HG02571 (cell line): ENCODE measurements around the gene DHX16.
"Not testable (repeated sequence)": the region's sequence is repeated elsewhere in the genome, so short reads cannot be mapped to it uniquely, and the experiment has no call there.

ENCODE experiments used
- ATAC-seq: cut with Tn5 transposase; IDR thresholded peaks from one replicate; pipeline ENCODE4 v1.9.1; 2021; ENCODE audit warnings: mild to moderate bottlenecking, moderate library complexity; ENCODE audit not compliant: unreplicated experiment

The DHX16 gene

GRCh38 chr6:30679765-30680535, 7.1 kb upstream of the DHX16 start:
- no peak for ATAC-seq

GRCh38 chr6:30678964-30679726, 6.3 kb upstream of the DHX16 start:
- ATAC-seq, result no peak

- no peak for ATAC-seq
Measured at GRCh38 chr6:30676660-30677285, 4.0 kb upstream of the DHX16 start.

DNA sequence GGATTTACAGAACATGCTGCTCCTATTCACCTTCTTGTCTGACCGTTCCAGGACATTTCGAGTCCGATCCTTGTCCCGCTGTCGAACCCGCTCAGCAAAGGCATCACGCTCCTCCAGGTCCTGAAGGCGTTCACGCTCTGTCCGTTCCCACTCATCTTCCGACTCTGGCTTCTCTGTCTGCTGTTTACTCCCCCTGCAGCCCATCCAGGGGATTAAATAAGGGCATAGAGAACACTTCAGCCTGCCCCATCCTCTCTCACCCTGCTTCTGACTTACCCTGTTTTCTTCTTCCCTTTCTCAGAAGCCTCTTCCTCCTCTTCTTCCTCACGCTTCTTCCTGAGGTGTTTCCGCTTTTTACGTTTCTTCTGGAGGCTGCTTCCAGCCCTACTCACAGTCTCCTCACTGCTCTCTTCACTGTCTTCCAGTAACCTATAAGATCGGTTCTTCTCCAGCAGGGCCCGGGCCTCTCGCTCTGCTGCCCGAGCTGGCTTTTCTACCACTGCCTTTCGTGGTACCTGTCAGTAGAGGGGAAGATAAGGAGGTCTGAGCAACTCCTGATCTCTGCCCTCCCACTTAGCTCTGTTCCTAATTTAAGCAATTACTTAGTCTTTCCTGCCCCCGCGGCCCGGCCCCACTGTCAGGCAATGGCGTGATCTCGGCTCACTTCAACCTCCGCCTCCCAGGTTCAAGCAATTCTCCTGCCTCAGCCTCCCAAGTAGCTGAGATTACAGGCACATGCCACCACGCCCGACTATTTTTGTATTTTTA, 1.9 kb downstream of the DHX16 start:
- no peak for ATAC-seq

- ATAC-seq, result not testable (repeated sequence)
Measured at GRCh38 chr6:30666300-30666699, 6.5 kb downstream of the DHX16 start.

DNA sequence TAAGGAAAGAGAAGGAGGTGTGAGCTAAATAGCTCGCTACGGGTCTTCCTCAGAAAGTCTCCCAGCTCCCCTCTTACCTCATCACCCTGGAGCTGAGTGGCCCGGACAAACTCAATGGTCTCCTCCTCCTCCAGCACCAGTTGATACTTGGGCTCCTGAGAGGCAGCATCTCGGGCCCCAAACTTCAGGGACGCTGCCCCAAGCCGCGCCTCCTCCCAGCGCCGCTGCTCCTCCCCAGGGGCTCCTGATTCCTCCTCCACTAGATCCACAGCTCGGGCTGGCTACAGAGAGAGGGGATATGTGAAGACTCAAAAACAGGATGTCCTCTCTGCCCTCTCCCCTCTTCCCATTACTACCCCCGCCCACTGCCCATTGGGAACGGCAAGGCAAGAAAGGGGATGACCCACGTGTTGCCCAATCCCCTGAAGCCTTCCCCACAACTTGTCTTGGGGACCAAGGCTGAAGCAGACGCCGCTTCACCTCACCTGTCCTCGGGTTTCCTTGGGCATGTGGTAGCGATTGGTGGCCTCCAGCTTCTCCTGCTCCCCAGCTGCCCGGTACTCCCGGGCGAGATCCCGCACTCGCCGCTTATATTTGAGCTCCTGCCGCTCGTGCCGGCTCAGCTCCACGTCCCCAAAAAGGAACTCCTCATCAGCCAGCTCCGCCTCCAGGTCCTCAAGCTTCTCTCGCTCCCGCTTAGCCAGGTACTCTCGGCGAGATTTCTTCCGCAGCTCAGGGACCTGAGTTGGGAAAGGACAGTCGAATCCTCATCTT, 7.6 kb downstream of the DHX16 start:
- ATAC-seq, result no peak

- ATAC-seq, result not testable (repeated sequence)
Measured at GRCh38 chr6:30657922-30658321, 14.9 kb downstream of the DHX16 start.

DNA sequence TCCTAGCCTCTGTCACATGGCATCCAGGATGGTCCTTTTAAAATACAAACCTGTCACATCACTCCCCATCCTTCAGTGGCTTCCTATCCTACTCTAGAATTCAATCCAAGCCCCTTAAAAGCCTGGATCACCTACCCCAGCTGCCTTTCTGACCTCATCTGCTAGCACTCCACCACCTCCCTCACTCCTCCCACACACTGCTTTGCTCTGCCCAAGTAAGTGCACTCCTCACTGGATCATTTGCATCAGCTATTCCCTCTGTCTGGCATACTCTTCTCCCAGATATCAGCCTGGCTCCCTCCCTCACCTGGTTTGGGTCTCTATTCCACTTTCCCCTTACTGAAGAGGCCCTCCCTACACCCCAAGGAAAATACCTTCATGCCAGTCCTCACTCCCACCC, 15.4 kb downstream of the DHX16 start:
- ATAC-seq, result no peak

- no peak for ATAC-seq
Measured at GRCh38 chr6:30656513-30656912, 16.3 kb downstream of the DHX16 start.

- ATAC-seq, result no peak
Measured at GRCh38 chr6:30655743-30656094, 17.1 kb downstream of the DHX16 start.

DNA sequence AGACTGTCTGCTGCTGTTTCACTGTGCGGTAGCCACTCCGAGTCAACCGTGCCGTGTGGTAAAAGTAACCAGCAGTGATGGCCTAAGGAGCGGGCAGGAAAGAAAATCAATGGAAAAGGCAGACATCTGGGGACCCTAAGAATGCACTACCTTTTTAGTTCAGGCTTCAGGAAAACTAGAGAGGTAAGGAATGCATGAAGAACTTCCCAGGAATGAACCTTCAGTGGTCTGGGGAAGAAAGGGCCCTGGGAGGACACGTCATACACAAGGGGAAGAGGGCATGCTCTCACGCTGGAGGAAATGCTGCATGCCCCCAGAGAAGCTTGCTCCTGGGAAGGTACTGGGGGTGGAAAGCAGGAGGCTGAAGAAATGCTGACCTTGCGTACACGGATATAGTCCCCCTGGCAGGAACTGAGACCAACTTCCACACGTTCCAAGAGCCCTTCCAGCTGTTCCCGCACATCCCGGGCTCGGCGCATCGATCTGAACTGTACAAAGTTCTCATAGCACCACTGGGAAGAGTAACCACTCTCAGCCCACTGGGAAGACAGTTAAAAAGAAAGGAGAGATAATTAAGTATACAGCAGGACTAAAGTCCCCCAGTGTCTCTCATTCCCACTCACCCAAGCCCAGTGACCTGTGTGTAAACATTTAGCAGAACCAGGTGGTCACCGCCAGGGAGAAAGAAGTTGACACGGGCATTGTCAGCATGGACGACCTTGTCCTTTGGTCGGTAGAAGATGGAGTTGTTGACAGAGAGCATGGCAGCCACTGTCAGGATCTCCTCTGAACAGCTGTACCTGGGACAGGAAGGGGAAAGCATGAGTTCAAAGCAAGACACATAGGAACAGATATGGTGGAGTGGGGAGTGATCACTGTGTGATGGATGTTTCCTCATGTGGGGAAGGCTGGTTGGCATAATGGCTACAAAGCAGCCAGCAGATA, 17.7 kb downstream of the DHX16 start:
- ATAC-seq, result no peak

DNA sequence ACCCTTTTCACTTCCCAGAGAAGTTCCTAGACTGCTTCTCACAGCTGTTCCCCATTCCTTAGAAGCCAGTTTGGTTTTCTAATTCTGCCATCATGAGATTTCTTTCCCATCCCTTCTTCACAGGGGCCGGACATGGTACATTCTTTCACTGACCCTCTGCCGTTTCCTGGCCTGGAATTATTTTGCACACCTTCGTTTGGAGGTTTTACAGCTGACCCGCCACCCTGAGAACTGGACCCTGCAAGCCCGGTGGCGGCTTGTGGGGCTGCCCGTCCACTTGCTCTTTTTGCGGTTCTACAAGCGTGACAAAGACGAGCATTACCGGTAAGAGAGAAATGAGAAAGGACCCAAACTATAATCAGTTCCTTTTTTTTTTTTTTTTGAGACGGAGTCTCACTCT, 21.7 kb downstream of the DHX16 start:
- no peak for ATAC-seq

GRCh38 chr6:30647242-30648116, 25.3 kb downstream of the DHX16 start:
- peak; percentile 49 for ATAC-seq

- peak; percentile 43 for ATAC-seq
Measured at GRCh38 chr6:30646450-30647241, 26.2 kb downstream of the DHX16 start, which contains the start of gene C6orf136. Gene C6orf136, plus strand, starts transcription at chr6:30647133. Its CDS starts 99 bp downstream, at chr6:30647232.

DNA sequence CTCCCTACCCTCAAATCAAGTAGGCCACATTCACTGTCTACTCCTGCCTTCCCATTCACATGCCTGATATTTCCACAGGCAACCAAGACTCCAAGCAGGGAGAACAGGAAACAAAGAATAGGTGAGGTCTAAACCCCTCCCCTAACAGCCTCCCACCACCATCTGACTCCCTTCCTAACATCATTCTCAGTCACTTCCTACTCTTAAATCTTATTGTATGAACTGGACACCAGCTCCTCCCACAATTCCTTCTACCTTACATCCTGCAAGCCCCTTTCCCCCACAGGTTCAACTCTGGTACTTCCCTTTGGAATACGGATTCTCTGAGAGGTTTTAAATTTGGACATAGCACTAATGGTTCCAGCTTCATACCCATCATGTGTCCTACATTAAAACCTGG, 26.8 kb downstream of the DHX16 start:
- ATAC-seq, result no peak

DNA sequence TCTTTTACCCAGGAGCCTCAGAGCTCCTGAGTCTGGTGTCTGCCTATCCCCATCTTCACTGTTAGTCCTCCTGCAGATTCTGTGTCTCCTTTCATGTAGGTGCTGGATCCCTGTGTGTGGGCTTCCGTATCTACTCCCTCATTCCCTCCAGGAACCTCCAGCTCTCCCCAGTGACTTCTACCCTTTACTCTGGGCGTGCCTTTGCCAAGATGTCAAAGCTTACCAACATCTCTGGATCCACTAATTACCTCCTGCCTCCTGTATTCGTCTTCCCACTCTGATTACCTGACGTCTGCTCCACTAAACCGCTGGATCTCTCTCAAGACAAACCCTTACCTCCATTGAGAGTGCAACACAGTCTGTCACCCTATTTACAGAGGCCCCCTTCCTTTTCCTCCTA, 28.0 kb downstream of the DHX16 start:
- ATAC-seq, result no peak

DNA sequence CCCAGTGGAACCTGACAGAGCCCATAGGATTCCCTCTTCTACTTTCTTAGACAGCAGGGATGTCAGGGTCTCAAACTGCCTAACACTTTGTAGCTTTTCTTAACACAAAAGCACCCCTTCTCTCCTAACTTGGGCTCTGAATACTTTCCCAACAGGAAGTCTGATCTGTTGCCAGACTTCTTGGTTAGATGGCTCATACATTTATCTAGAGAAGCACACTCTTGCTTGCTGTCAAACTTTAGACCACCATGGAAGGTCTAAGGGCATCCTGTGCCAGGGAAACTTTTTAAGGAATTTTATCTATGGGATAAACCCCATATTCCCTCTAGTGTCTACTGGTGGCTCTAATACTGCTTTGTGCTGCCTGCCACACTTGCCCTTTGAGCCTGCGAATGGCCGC, 29.1 kb downstream of the DHX16 start:
- ATAC-seq, result no peak
